ENCODE data around the gene FGF9. TPM values are rescaled to one million over a fixed set of nuclear protein-coding genes. Genes with fewer than 3 reads are reported as not detected.

The FGF9 gene
- not detected for polyA plus RNA-seq (2012; ENCODE audit: low read depth, missing spikeins)

DNA sequence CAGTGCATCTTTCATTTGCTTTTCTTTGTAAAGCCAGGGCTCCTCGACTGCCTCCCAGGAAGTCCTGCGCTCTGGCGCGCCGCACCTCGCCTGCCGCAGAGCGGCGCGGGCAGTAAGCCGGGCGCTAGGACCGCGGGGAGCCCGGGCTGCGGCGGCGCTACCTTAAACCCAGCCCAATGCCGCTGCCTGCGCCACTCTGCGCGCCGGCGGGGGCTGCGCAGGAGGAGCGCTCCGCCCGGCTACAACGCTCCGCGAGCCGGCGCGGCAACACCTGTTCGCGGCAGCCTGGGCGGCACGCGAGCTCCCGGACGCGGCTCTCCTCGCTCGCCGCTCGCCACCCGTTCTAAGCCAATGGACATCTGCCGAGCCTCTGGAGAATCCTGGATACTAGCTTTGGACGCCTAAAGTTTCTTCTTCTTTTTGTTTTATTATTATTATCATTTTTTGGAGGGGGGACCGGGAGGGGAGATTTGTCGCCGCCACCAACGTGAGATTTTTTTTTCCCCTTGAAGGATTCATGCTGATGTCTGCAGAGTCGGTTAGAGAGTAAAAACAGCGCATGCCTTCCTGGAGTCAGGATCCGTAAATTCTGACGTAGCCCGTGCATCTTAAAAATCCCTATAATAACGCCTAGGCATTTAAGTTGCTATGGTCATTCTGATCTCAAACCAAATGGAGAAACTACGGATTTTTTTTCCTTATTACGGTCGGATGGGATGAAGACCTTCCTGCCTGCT is at the start of gene FGF9:
Gene FGF9 (plus strand): TSS at position 191 of the 737 bp plus-strand sequence. CDS start 840 bp downstream, outside the sequence.
- DNase-seq (ENCODE audit: insufficient read length, low spot score) (peak; percentile 78), FAIRE-seq (peak; percentile 95)
- TF ChIP-seq POLR2AphosphoS5 (IDR thresholded peaks at IDR 0.05; ENCODE audit: low read depth, low read length): no peak
- TF ChIP-seq POU2F2 (IDR thresholded peaks at IDR 0.05; ENCODE audit: low read depth, low read length): 0 out of 2 replicates have a peak, but pooled peaks have one; percentile 22

DNA sequence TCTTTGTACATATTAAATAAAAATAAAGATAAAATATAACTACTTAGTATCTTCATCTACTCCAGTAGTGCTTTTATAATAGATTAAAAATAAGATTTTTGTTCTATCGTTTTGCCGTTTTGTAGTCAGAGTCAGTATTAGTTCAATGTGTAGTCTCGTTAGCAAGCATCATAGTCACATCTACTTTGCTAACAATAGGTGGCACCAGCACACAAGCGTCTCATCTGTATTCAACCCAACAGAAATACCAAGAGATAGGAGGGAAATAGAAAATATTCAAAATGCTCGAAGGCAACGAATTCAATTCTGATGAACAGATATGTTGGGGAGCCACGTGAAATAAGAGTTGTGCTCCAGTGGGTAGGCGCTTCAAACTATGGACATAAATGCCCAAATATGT is 45.5 kb upstream of the FGF9 start:
- FAIRE-seq (no peak), DNase-seq (ENCODE audit: insufficient read length, low spot score) (no peak)
- TF ChIP-seq POLR2AphosphoS5 (IDR thresholded peaks at IDR 0.05; ENCODE audit: low read depth, low read length): no peak
- TF ChIP-seq TAF1 (IDR thresholded peaks at IDR 0.05; ENCODE audit: low read depth, low read length): no peak
- no peak for TF ChIP-seq POU2F2 (IDR thresholded peaks at IDR 0.05; ENCODE audit: low read depth, low read length)
- no peak for TF ChIP-seq SPI1 (IDR thresholded peaks at IDR 0.05; ENCODE audit: low read depth, low read length)
- no peak for TF ChIP-seq POLR2A (IDR thresholded peaks at IDR 0.05; ENCODE audit: low read depth, low read length)
- TF ChIP-seq PAX5 (IDR thresholded peaks at IDR 0.05; ENCODE audit: insufficient read depth, low read length, severe bottlenecking): no peak

DNA sequence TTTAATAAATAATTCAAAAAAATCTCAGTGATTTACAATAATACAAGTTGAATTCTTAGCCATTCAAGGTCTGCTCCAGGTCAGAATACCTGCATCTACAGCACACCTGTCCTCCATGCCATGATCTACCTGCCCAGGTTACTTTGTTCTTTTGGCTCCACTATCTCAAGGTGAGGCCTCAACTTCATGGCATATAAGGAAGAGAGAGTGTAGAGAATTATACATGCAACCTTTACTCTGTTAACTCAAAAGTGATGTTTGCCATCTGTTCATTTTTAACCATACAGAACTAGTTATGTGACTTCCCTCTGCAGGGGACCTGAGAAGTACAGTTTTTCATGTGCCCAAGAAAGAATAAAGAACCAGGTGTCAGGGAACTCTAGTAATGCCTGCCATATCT is 38.7 kb upstream of the FGF9 start:
- DNase-seq (ENCODE audit: insufficient read length, low spot score) (no peak), FAIRE-seq (no peak)
- TF ChIP-seq PAX5 (IDR thresholded peaks at IDR 0.05; ENCODE audit: insufficient read depth, low read length, severe bottlenecking) (no peak), POLR2A (IDR thresholded peaks at IDR 0.05; ENCODE audit: low read depth, low read length) (no peak), POLR2AphosphoS5 (IDR thresholded peaks at IDR 0.05; ENCODE audit: low read depth, low read length) (no peak), TAF1 (IDR thresholded peaks at IDR 0.05; ENCODE audit: low read depth, low read length) (no peak), POU2F2 (IDR thresholded peaks at IDR 0.05; ENCODE audit: low read depth, low read length) (no peak), SPI1 (IDR thresholded peaks at IDR 0.05; ENCODE audit: low read depth, low read length) (no peak)

DNA sequence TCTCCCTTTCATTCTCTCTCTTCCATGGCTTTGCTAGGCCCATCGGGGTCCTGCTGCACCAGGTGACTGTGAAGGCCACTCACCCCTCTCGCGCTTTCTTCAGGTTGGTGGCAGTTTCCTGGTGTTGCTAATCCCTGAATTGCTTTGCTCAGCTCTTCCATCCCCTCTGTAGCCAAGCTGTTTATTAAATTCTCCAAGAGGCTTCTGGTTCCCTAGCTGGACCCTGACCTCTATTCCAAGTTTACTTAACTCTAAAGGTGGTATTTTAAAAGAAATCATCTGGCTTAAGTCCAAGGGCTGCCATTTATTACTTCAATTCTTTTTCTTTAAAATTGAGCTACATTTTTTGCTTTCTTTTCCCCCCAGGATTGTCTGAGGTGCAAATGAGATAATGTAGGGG is 34.2 kb upstream of the FGF9 start:
- FAIRE-seq (no peak), DNase-seq (ENCODE audit: insufficient read length, low spot score) (no peak)
- no peak for TF ChIP-seq PAX5 (IDR thresholded peaks at IDR 0.05; ENCODE audit: insufficient read depth, low read length, severe bottlenecking)
- no peak for TF ChIP-seq POLR2AphosphoS5 (IDR thresholded peaks at IDR 0.05; ENCODE audit: low read depth, low read length)
- no peak for TF ChIP-seq POLR2A (IDR thresholded peaks at IDR 0.05; ENCODE audit: low read depth, low read length)
- no peak for TF ChIP-seq SPI1 (IDR thresholded peaks at IDR 0.05; ENCODE audit: low read depth, low read length)
- no peak for TF ChIP-seq TAF1 (IDR thresholded peaks at IDR 0.05; ENCODE audit: low read depth, low read length)
- no peak for TF ChIP-seq POU2F2 (IDR thresholded peaks at IDR 0.05; ENCODE audit: low read depth, low read length)

DNA sequence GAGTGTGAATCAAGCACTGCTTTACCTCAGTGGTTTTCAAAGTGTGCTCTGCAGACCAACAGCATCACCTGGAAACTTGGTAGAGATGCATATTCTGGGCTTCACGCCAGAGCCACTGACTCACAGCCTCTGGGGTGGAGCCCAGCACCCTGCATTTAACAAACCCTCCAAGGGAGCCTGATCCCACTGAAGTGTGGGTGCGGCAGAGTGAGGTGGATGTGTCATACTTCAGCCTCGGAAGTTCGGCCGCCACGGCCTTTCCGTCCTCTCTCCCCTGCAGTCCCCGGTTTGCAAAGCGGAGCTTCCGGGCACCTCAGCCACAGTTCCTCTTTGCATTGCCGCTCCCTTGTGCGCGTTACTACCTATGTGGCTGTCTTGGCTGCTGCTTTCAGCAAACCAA is 33.6 kb upstream of the FGF9 start:
- no peak for FAIRE-seq

DNA sequence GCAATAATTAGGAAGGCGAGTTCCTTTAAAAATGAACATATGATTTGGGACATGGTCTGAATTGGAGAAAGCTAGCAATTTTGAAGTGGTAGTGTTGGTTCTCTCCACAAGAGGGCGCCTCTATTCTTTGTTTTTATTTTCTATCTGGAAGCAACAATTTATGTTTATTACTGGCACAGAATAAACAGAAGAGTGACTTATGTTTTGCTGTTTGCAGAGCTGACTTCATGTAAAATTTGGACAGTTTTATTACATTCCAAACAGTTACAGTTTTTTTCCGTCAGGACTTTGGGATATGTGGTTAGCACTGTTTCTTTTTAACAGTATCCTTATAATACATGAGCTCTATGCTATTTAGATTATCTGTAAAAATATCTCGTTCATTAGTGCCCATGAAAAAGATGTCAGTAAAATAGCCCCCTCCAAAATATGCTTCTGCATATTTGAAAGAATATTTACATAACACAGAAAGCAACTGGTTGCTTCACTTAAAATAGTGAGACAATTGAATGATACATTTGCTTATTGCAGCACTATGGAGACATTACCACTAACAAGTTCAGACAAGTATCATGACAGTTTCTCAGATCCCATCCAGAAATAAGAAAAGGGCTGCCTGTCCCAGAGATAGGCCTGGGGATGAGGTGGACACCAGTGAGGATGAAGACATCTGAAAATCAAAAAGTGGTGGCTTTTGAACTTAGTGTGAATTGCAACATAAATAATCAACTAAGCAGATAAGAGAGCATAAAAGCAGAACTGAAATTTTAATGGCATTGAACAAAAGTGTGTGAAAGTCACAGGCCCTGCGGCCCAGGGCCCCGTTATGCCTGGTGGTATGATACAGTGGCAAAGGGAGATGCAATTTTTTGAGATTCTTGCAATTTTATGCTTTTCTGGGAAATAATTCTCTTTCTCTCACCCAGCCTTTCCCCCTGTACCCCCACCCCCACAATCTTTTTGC is 32.3 kb upstream of the FGF9 start:
- TF ChIP-seq POLR2AphosphoS5 (IDR thresholded peaks at IDR 0.05; ENCODE audit: low read depth, low read length) (no peak), PAX5 (IDR thresholded peaks at IDR 0.05; ENCODE audit: insufficient read depth, low read length, severe bottlenecking) (no peak), SPI1 (IDR thresholded peaks at IDR 0.05; ENCODE audit: low read depth, low read length) (peak; percentile 84), TAF1 (IDR thresholded peaks at IDR 0.05; ENCODE audit: low read depth, low read length) (no peak), POU2F2 (IDR thresholded peaks at IDR 0.05; ENCODE audit: low read depth, low read length) (no peak), POLR2A (IDR thresholded peaks at IDR 0.05; ENCODE audit: low read depth, low read length) (no peak)
- no peak for FAIRE-seq
- DNase-seq (ENCODE audit: insufficient read length, low spot score): no peak

More for the DNA sequence above, 33.6 kb upstream of the FGF9 start:
- TF ChIP-seq TAF1 (IDR thresholded peaks at IDR 0.05; ENCODE audit: low read depth, low read length): no peak
- no peak for TF ChIP-seq POLR2A (IDR thresholded peaks at IDR 0.05; ENCODE audit: low read depth, low read length)
- no peak for TF ChIP-seq PAX5 (IDR thresholded peaks at IDR 0.05; ENCODE audit: insufficient read depth, low read length, severe bottlenecking)
- TF ChIP-seq SPI1 (IDR thresholded peaks at IDR 0.05; ENCODE audit: low read depth, low read length): peak; percentile 61
- DNase-seq (ENCODE audit: insufficient read length, low spot score): no peak

DNA sequence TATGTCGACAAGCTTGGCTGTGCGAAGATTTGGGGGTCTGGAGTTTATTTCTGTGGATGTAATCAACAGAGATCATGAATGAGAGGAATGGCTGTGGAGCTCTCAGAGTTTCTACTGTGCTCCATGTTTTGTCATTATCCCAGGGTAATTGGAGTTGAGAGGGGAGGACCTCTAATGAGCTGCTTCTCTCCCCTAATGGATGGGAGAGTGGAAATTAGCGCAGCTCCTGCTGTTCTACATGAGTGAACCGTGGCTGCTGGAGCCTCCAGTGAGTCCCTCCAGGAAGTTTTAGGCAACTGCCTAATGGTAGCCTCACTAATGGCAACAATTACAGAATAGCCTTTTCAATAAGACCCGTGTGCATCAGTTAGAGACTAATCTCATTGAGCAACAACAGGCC is 31.3 kb upstream of the FGF9 start:
- no peak for TF ChIP-seq POU2F2 (IDR thresholded peaks at IDR 0.05; ENCODE audit: low read depth, low read length)
- no peak for TF ChIP-seq POLR2A (IDR thresholded peaks at IDR 0.05; ENCODE audit: low read depth, low read length)
- TF ChIP-seq PAX5 (IDR thresholded peaks at IDR 0.05; ENCODE audit: insufficient read depth, low read length, severe bottlenecking): no peak
- no peak for TF ChIP-seq POLR2AphosphoS5 (IDR thresholded peaks at IDR 0.05; ENCODE audit: low read depth, low read length)
- no peak for TF ChIP-seq TAF1 (IDR thresholded peaks at IDR 0.05; ENCODE audit: low read depth, low read length)
- no peak for TF ChIP-seq SPI1 (IDR thresholded peaks at IDR 0.05; ENCODE audit: low read depth, low read length)
- no peak for FAIRE-seq
- no peak for DNase-seq (ENCODE audit: insufficient read length, low spot score)

DNA sequence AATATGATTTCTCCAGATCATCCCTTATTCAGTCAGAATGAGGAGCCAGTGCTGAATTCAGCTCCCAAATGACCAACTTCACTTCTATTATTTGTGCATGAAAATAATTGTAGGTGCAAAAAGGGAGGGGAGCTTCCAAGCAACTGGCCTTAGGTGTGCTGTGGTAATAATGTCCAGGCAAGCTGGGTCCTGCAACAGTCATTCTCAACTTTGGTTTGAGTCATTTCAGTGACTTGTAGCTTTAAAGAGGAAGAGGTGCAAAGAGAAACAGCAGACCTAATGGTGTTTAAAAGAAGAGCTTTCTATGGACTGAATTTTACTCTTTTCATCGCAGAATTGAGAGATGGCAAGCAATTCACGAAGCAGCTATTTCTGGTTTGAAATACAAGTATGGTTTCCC is 29.2 kb upstream of the FGF9 start:
- no peak for DNase-seq (ENCODE audit: insufficient read length, low spot score)
- FAIRE-seq: no peak
- TF ChIP-seq SPI1 (IDR thresholded peaks at IDR 0.05; ENCODE audit: low read depth, low read length) (peak; percentile 40; the same call in 1 of the 2 replicates), POU2F2 (IDR thresholded peaks at IDR 0.05; ENCODE audit: low read depth, low read length) (no peak)

DNA sequence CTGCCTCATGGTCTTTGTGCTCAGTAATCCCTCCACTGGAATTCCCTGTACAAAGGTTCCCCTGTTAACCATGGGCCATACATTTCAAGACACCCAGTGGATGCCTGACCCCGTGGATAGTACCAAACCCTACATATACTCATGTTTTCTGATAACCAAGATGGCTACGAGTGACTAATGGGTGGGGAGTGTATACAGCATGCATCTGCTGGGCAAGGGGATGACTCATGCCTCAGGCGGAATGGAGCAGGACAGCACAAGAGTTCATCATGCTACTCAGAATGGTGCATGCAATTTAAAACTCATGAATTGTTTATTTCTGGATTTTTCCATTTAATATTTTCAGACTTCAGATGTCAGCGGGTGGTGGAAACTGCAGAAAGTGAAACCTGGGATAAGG is 13.3 kb upstream of the FGF9 start:
- no peak for TF ChIP-seq TAF1 (IDR thresholded peaks at IDR 0.05; ENCODE audit: low read depth, low read length)
- no peak for TF ChIP-seq POU2F2 (IDR thresholded peaks at IDR 0.05; ENCODE audit: low read depth, low read length)
- no peak for TF ChIP-seq POLR2A (IDR thresholded peaks at IDR 0.05; ENCODE audit: low read depth, low read length)
- TF ChIP-seq POLR2AphosphoS5 (IDR thresholded peaks at IDR 0.05; ENCODE audit: low read depth, low read length): no peak
- no peak for TF ChIP-seq PAX5 (IDR thresholded peaks at IDR 0.05; ENCODE audit: insufficient read depth, low read length, severe bottlenecking)
- DNase-seq (ENCODE audit: insufficient read length, low spot score) (no peak), FAIRE-seq (no peak)
